Endothelial cell of umbilical vein (primary cell): ENCODE measurements around the gene DPP6. TPM values are rescaled to one million over a fixed set of nuclear protein-coding genes. Genes with fewer than 3 reads are reported as not detected.

Experiments used
- BruUV-seq: library from RNA; stranded (reverse); fragments of 400-500 nt; replicated peaks from 2 replicates; lab custom pipeline; 2021; lab: Mats Ljungman, UMichigan
- CTCF ChIA-PET: fragments of 300-600, 350-600 bp; sonication (Branson Sonifier 250); formaldehyde crosslinking; loops from one replicate; lab custom pipeline; 2021; ENCODE audit warnings: antibody characterized with exemption, inconsistent platforms; lab: Charles Lee
- POLR2A ChIA-PET: fragments of 300-600, 350-600 bp; sonication (Branson Sonifier 250); formaldehyde crosslinking; loops from one replicate; lab custom pipeline; 2021; ENCODE audit warnings: antibody characterized with exemption, inconsistent platforms; lab: Charles Lee
- DNase-seq: peaks from one replicate; pipeline ENCODE4 v3.0.0-alpha.2; 2011; ENCODE audit warnings: low read depth, low spot score
- FAIRE-seq: peaks from 2 replicates; lab custom pipeline; 2011; peaks lifted over from hg19 to GRCh38; lab: Jason Lieb, UNC
- H2AFZ ChIP-seq: 2 replicates; pipeline ENCODE4 v1.6.0; 2012; ENCODE audit warnings: low read depth, low read length, control low read depth, inconsistent platforms
- H3K27ac ChIP-seq: 2 replicates; pipeline ENCODE4 v1.5.1; 2011; ENCODE audit warnings: low read depth, mild to moderate bottlenecking, control low read depth, low read length, moderate library complexity; ENCODE audit not compliant: insufficient read depth
- H3K27me3 ChIP-seq, 2 experiments: 2 replicates each; pipeline versions ENCODE4 v1.6.0 to v1.6.1; 2011; ENCODE audit warnings: low read length in 2 of 2, mixed read lengths in 1 of 2; ENCODE audit not compliant: control insufficient read depth in 2 of 2, insufficient read depth in 2 of 2
- H3K36me3 ChIP-seq, 2 experiments: 2 replicates in 1 of 2; 3 replicates in 1 of 2; pipeline ENCODE4 v1.5.1; 2011; ENCODE audit warnings: low read length in 2 of 2, mild to moderate bottlenecking in 1 of 2, moderate library complexity in 1 of 2; ENCODE audit not compliant: control insufficient read depth in 2 of 2, insufficient read depth in 2 of 2; ENCODE audit errors: extremely low read depth in 1 of 2
- H3K4me1 ChIP-seq: 3 replicates; pipeline ENCODE4 v1.5.1; 2011; ENCODE audit warnings: mild to moderate bottlenecking, low read length; ENCODE audit not compliant: control insufficient read depth, insufficient read depth; ENCODE audit errors: extremely low read depth
- H3K4me2 ChIP-seq: 2 replicates; pipeline ENCODE4 v1.6.1; 2011; ENCODE audit warnings: low read length, control low read depth, mixed read lengths; ENCODE audit not compliant: insufficient read depth
- H3K4me3 ChIP-seq, 3 experiments: fragments of 200-600 bp in 1 of 3; sonication (generic), shearing (Covaris generic) in 1 of 3; replicated peaks in 1 of 3; 2 replicates each; pipeline ENCODE4 v1.5.1; 2011 to 2016; ENCODE audit warnings: control low read depth in 3 of 3, low read length in 3 of 3, mild to moderate bottlenecking in 2 of 3, inconsistent platforms in 1 of 3, low read depth in 1 of 3, moderate library complexity in 1 of 3; ENCODE audit not compliant: insufficient read depth in 1 of 3
- H3K79me2 ChIP-seq: 2 replicates; pipeline ENCODE4 v1.6.0; 2012; ENCODE audit warnings: low read length, inconsistent platforms; ENCODE audit not compliant: control insufficient read depth, insufficient read depth
- H3K9ac ChIP-seq: replicated peaks from 2 replicates; pipeline ENCODE3; 2011; ENCODE audit warnings: low read length, control low read depth; ENCODE audit not compliant: insufficient read depth; ENCODE audit errors: extremely low read depth
- H3K9me1 ChIP-seq: replicated peaks from 3 replicates; pipeline ENCODE4 v1.6.0; 2011; ENCODE audit warnings: mild to moderate bottlenecking, low read length; ENCODE audit not compliant: control insufficient read depth, insufficient read depth; ENCODE audit errors: extremely low read depth
- H3K9me3 ChIP-seq: replicated peaks from 2 replicates; pipeline ENCODE4 v1.5.1; 2012; ENCODE audit warnings: low read length, inconsistent platforms; ENCODE audit not compliant: control insufficient read depth, insufficient read depth
- H4K20me1 ChIP-seq: replicated peaks from 2 replicates; pipeline ENCODE3; 2011; ENCODE audit warnings: mild to moderate bottlenecking, low read length; ENCODE audit not compliant: control insufficient read depth, insufficient read depth; ENCODE audit errors: extremely low read depth
- EZH2 ChIP-seq: IDR thresholded peaks from 2 replicates; pipeline ENCODE4 v1.6.1; 2012; ENCODE audit warnings: borderline replicate concordance, low read depth, mild to moderate bottlenecking, moderate library complexity, low read length, inconsistent platforms; ENCODE audit not compliant: severe bottlenecking
- FOS ChIP-seq: IDR thresholded peaks from 2 replicates; pipeline ENCODE4 v1.6.1; 2011; ENCODE audit warnings: mild to moderate bottlenecking, low read length, moderate library complexity, borderline replicate concordance; ENCODE audit not compliant: insufficient read depth
- GATA2 ChIP-seq: IDR thresholded peaks from 2 replicates; pipeline ENCODE4 v1.7.0; 2011; ENCODE audit warnings: low read depth, mild to moderate bottlenecking, moderate library complexity, mixed read lengths, low read length; ENCODE audit not compliant: insufficient read length, insufficient read depth
- JUN ChIP-seq: IDR thresholded peaks from 2 replicates; pipeline ENCODE4 v1.6.1; 2011; ENCODE audit warnings: borderline replicate concordance, low read depth; ENCODE audit not compliant: insufficient read length, insufficient read depth
- MYC ChIP-seq: IDR thresholded peaks from one replicate; pipeline ENCODE4 v1.6.1; 2011; ENCODE audit warnings: mild to moderate bottlenecking, low read depth, low read length
- POLR2A ChIP-seq: IDR thresholded peaks from 2 replicates; pipeline ENCODE4 v1.6.1; 2012; ENCODE audit warnings: low read depth, mild to moderate bottlenecking, control low read depth, low read length
- POLR2AphosphoS5 ChIP-seq: IDR thresholded peaks from 2 replicates; pipeline ENCODE4 v1.6.1; 2012; ENCODE audit warnings: low read depth, mild to moderate bottlenecking, control low read depth, low read length, moderate library complexity; ENCODE audit not compliant: insufficient read depth
- dilution Hi-C: fragments of 300-500 bp; cut with MboI; formaldehyde crosslinking; loops from one replicate; pipeline ENCODE4 v1.15.0; 2019; ENCODE audit warnings: low sequenced_read_pairs; ENCODE audit not compliant: extremely low pct_ligation_motif_present
- intact Hi-C: fragments of 100-400 bp; cut with micrococcal nuclease; formaldehyde crosslinking; loops from one replicate; pipeline ENCODE4 v1.10.0; 2022
- polyA plus RNA-seq, 4 experiments: library from polyadenylated mRNA; depleted of rRNA in 3 of 4; stranded (reverse) in 3 of 4; unstranded in 1 of 4; fragments of >200 nt; gene quantifications; 2 replicates each; pipeline versions ENCODE4 v1.2.1 to v1.2.3, GENCODE V29; 2011 to 2012; ENCODE audit warnings: missing spikeins in 1 of 4
- total RNA-seq: library from RNA; stranded (reverse); gene quantifications from 2 replicates; pipeline ENCODE4 v1.2.3, GENCODE V29; 2021
- TF ChIP-seq, protein P1 (sequence below): IDR thresholded peaks from 2 replicates; pipeline ENCODE4 v1.6.1; 2011; ENCODE audit not compliant: insufficient read depth, insufficient read length
- TF ChIP-seq, protein P2 (sequence below), 2 donors: IDR thresholded peaks; 1 replicate in 1 of 2; 2 replicates in 1 of 2; pipeline ENCODE4 v1.5.1; 2011; ENCODE audit warnings: low read length in 2 of 2, mild to moderate bottlenecking in 2 of 2, moderate library complexity in 2 of 2, control low read depth in 1 of 2, inconsistent platforms in 1 of 2, low read depth in 1 of 2; ENCODE audit not compliant: insufficient read depth in 1 of 2; ENCODE audit errors: extremely low read depth in 1 of 2

DPP6 gene
- total and polyA plus RNA-seq, 2 donors (not counting 3 experiments of a cell fraction or from before 2014, with no cell fraction given), result not detected

DNA sequence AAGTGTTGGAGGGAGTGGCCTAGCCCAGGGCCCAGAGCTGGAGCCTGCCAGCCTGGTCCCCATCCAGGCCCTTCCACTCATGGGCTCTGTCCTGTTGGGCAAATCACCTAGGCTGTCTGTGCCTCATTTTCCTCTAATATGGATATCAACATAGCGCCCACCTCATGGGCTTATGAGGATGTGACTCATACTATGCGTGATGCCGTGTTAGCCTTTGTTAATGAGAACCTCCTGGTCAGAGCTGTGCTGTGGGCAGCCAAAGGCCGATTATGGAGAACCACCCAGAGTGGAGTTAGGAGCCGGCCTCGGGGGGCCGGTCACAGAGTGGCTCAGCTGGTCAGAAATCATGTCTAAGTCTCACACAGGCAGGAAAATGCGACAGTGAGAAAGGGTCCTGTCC is 644.4 kb downstream of the DPP6 start:
- Histone ChIP-seq H3K9me3 (peaks cover 11% of the 10 kb centered on the region), H3K4me3 (no peak overlapping the region), H3K27ac (no peak overlapping the region), H4K20me1 (no peaks in the 10 kb centered on the region), H3K9me1 (no peaks in the 10 kb centered on the region), H3K4me1 (no peaks in the 10 kb centered on the region), H3K27me3 (no peaks in the 10 kb centered on the region), H3K79me2 (no peaks in the 10 kb centered on the region), H2AFZ (no peak overlapping the region), H3K9ac (no peak overlapping the region), H3K4me2 (no peak overlapping the region), H3K36me3 (no peaks in the 10 kb centered on the region)
- no peak for DNase-seq
- no peak for FAIRE-seq
- ChIA-PET CTCF (no interaction called here), POLR2A (no interaction called here)
- BruUV-seq, result no TSS peak
- intact Hi-C loops, result no loop called here
- TF ChIP-seq, protein P1, sequence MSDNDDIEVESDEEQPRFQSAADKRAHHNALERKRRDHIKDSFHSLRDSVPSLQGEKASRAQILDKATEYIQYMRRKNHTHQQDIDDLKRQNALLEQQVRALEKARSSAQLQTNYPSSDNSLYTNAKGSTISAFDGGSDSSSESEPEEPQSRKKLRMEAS, result no peak
- no peak for TF ChIP-seq POLR2AphosphoS5
- no peak for TF ChIP-seq POLR2A
- no peak for TF ChIP-seq FOS
- no peak for TF ChIP-seq EZH2
- TF ChIP-seq GATA2, result no peak
- dilution Hi-C loops, result no loop called here

DNA sequence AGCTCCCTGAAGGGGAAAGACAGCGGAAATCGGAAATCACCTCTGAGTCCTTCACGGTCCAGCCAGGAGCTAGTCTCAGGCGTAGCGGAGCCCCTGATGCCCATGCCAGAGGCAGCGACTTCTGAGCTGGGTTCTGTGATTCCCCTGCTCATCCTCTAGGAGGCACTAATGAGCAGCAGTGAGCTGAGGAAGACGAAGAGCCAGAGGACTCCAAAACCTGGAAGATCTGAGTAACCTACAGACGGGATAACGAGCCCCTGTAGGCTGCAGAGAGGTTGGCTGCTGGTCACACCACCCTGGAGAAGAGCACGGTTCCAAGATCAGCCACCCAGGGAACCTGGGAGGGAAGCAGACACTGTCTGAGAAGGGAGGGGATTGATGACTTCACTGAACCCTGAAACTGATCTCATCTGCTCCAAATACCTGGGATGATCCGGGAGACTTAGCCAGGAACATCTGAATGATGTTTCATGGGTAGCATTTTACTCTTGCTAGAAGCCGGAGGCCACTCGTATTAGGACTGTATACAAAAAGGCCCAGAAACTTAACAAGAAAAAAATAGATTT is 646.6 kb downstream of the DPP6 start:
- H3K9ac ChIP-seq, result no peak overlapping the region
- H3K9me1 ChIP-seq, result no peaks in the 10 kb centered on the region
- FAIRE-seq, result no peak
- dilution Hi-C loops (no loop called here), intact Hi-C loops (no loop called here)
- no peaks in the 10 kb centered on the region for H4K20me1 ChIP-seq
- no peaks in the 10 kb centered on the region for H3K4me1 ChIP-seq
- no peak for DNase-seq
- ChIA-PET CTCF (no interaction called here), POLR2A (no interaction called here)
- no peak overlapping the region for H3K4me3 ChIP-seq
- no peaks in the 10 kb centered on the region for H3K27me3 ChIP-seq
- no peak overlapping the region for H2AFZ ChIP-seq
- no peak overlapping the region for H3K4me2 ChIP-seq
- no peaks in the 10 kb centered on the region for H3K79me2 ChIP-seq
- TF ChIP-seq EZH2 (no peak), MYC (no peak), POLR2A (no peak), JUN (no peak), FOS (no peak), GATA2 (no peak), POLR2AphosphoS5 (no peak)
- TF ChIP-seq, protein P1, result no peak
- TF ChIP-seq, protein P2, sequence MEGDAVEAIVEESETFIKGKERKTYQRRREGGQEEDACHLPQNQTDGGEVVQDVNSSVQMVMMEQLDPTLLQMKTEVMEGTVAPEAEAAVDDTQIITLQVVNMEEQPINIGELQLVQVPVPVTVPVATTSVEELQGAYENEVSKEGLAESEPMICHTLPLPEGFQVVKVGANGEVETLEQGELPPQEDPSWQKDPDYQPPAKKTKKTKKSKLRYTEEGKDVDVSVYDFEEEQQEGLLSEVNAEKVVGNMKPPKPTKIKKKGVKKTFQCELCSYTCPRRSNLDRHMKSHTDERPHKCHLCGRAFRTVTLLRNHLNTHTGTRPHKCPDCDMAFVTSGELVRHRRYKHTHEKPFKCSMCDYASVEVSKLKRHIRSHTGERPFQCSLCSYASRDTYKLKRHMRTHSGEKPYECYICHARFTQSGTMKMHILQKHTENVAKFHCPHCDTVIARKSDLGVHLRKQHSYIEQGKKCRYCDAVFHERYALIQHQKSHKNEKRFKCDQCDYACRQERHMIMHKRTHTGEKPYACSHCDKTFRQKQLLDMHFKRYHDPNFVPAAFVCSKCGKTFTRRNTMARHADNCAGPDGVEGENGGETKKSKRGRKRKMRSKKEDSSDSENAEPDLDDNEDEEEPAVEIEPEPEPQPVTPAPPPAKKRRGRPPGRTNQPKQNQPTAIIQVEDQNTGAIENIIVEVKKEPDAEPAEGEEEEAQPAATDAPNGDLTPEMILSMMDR (IDR thresholded peaks at IDR 0.05; ENCODE audit: extremely low read depth in 1 of 2, insufficient read depth in 1 of 2, low read depth in 1 of 2, low read length in 2 of 2), result no peak
- no peak overlapping the region for H3K27ac ChIP-seq
- no TSS peak for BruUV-seq
- H3K9me3 ChIP-seq, result peaks cover 13% of the 10 kb centered on the region
- no peaks in the 10 kb centered on the region for H3K36me3 ChIP-seq
